ENCODE results near the gene FGB.

DNA sequence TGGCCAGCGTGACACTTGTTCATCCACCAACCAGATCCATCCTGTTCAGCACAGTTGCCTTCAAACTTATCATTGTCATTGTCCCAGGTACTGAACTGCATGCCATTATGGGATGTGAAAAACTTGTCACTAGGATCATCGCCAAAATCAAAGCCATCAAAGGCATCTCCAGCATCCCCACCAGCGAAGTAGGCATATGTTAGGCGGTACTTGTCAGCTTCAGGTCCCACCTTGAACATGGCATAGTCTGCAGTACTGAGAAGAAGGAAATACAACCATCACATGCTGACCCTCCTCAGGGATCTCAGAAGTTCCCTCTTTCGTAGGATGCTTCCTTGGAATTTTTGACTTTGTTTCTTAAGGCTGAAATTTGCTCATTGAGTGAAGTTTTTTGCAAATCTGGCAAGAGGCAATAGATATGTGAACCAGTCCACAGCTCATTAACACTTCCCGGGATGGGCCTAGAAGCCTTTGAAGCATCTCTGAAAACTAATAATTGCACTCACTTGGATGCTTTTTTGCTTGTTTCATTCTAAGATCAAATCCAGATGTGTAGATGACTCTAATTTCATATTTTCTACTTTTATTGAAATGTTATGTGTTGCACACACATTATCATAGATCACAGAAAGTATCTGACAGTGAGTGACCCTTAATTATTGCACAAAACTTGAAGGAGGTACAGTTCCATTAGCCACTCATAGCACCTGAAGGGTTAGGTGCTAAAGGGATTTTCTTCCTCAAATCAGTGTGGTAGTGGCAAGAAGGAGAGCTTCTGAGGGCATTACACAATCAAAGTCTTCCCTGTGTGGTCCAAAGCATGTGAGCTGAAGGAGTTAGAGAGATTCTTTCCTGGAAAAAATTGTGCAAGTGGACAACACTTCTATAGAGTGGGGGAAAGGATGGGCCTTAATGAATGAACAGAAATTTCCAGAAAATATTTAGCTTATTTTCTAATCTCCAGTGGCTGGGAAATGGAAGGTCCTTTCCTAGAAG lies 44.2 kb downstream of the FGB start:
- TF ChIP-seq, protein P1, sequence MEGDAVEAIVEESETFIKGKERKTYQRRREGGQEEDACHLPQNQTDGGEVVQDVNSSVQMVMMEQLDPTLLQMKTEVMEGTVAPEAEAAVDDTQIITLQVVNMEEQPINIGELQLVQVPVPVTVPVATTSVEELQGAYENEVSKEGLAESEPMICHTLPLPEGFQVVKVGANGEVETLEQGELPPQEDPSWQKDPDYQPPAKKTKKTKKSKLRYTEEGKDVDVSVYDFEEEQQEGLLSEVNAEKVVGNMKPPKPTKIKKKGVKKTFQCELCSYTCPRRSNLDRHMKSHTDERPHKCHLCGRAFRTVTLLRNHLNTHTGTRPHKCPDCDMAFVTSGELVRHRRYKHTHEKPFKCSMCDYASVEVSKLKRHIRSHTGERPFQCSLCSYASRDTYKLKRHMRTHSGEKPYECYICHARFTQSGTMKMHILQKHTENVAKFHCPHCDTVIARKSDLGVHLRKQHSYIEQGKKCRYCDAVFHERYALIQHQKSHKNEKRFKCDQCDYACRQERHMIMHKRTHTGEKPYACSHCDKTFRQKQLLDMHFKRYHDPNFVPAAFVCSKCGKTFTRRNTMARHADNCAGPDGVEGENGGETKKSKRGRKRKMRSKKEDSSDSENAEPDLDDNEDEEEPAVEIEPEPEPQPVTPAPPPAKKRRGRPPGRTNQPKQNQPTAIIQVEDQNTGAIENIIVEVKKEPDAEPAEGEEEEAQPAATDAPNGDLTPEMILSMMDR (IDR thresholded peaks at IDR 0.05) = no peak
- no peak for TF ChIP-seq EZH2 (IDR thresholded peaks at IDR 0.05; ENCODE audit: borderline replicate concordance, insufficient read depth, low read depth, low read length, poor library complexity, severe bottlenecking)
